GM19467 (cell line): ENCODE results near the gene MMS19.

Experiments used
- ATAC-seq: cut with Tn5 transposase; IDR thresholded peaks from one replicate; pipeline ENCODE4 v1.9.1; 2021; ENCODE audit warnings: mild to moderate bottlenecking, moderate library complexity; ENCODE audit not compliant: unreplicated experiment

MMS19 gene

GRCh38 chr10:97525683-97526110 lies 27.5 kb upstream of the MMS19 start:
- no peak for ATAC-seq

GRCh38 chr10:97525086-97525485 lies 26.9 kb upstream of the MMS19 start:
- no peak for ATAC-seq

- no peak for ATAC-seq
These were observed 24.7 kb upstream of the MMS19 start for GRCh38 chr10:97522937-97523336.

- ATAC-seq = no peak
These were observed 23.8 kb upstream of the MMS19 start for GRCh38 chr10:97522071-97522470.

- ATAC-seq = no peak
These were observed 22.9 kb upstream of the MMS19 start for GRCh38 chr10:97520978-97521761.

- ATAC-seq = no peak
These were observed 22.3 kb upstream of the MMS19 start for GRCh38 chr10:97520520-97520919.

- ATAC-seq = no peak
These were observed 21.1 kb upstream of the MMS19 start for GRCh38 chr10:97519342-97519741.

GRCh38 chr10:97518301-97519043 lies 20.2 kb upstream of the MMS19 start:
- no peak for ATAC-seq

- ATAC-seq = no peak
These were observed 19.6 kb upstream of the MMS19 start for GRCh38 chr10:97517778-97518300.

- ATAC-seq = no peak
These were observed 19.0 kb upstream of the MMS19 start for GRCh38 chr10:97517096-97517750.

- no peak for ATAC-seq
These were observed 17.2 kb upstream of the MMS19 start for GRCh38 chr10:97515271-97515978.

GRCh38 chr10:97514344-97514743 lies 16.1 kb upstream of the MMS19 start:
- ATAC-seq = no peak

GRCh38 chr10:97512993-97513392 lies 14.8 kb upstream of the MMS19 start:
- no peak for ATAC-seq

- ATAC-seq = no peak
These were observed 13.7 kb upstream of the MMS19 start for GRCh38 chr10:97511711-97512440.

- no peak for ATAC-seq
These were observed 12.5 kb upstream of the MMS19 start for GRCh38 chr10:97510686-97511085.

- ATAC-seq = no peak
These were observed 11.0 kb upstream of the MMS19 start for GRCh38 chr10:97509120-97509680.

GRCh38 chr10:97508342-97508741 lies 10.1 kb upstream of the MMS19 start:
- no peak for ATAC-seq

- ATAC-seq = no peak
These were observed 8.2 kb upstream of the MMS19 start for GRCh38 chr10:97506199-97506991.

GRCh38 chr10:97505152-97505551 lies 6.9 kb upstream of the MMS19 start:
- ATAC-seq = no peak
